GM19239 (cell line): ENCODE measurements around the gene EBLN2.
A peak's percentile ranks its signal among the peaks of the same experiment; 100 is the strongest.
"Not testable (repeated sequence)": the region's sequence is repeated elsewhere in the genome, so short reads cannot be mapped to it uniquely, and the experiment has no call there.

Source experiments
- DNase-seq: peaks from one replicate; pipeline ENCODE4 v3.0.0; 2011; ENCODE audit warnings: low spot score; ENCODE audit not compliant: insufficient read length
- FAIRE-seq: peaks from 2 replicates; lab custom pipeline; 2011; peaks lifted over from hg19 to GRCh38; lab: Jason Lieb, UNC

Gene EBLN2

GRCh38 chr3:73056014-73056844, 5.2 kb upstream of the EBLN2 start:
- DNase-seq (no peak), FAIRE-seq (peak; percentile 85)

DNA sequence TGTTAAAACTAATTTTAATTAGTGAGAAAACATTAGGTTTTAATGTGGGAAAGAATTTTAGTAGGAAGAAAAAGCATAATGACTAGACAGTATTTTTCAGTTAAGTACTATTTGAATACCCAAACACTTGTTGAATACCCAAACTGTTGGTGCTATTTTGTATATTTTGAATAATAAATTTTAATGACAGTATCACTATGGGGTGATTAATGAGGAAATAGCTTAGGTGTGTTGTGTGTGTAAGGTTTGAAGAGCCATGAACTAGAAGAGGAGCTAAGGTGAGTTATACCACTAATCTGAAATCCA, 4.7 kb upstream of the EBLN2 start:
- DNase-seq (no peak), FAIRE-seq (no peak)

GRCh38 chr3:73060302-73060723, 1.1 kb upstream of the EBLN2 start:
- no peak for DNase-seq
- no peak for FAIRE-seq

DNA sequence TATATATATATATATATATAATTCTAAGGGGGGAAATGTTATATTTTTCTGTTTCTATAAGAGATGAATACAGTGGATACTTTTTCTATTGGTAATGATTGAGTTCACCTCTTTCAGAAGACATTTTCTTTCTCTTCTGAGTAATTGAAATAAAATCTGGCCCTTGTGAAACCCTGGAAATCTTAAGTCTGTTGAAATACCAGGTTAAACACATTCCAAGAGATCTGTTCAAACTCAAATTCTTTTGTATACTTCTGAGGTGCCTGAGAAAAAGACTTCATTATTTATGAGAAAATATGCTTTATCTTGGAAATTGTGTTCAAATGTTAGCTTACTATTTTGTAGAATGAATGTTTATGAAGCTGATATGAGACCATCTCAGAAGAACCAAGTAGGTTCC, 4.8 kb downstream of the EBLN2 start:
- not testable (repeated sequence) for DNase-seq, FAIRE-seq

DNA sequence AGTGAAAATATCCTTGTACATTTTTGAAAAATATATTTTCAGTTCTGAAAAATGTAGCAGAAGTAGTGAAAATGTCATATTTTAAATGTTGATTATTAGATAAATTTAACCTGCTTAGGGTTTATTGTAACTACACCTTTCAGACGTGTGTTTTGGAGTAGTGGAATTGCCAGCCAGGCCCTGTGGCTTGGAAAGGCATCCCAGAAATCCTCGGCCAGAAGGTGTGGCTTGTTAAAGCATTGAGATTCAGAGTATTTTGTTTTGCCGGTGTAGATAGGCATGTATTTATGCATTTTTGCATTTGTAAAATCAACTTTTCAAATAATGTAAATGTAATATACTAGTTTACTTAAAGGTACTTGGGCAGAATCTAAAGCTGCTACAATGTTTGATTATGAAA, 7.0 kb downstream of the EBLN2 start:
- DNase-seq: no peak
- no peak for FAIRE-seq

GRCh38 chr3:73069187-73069586, 7.7 kb downstream of the EBLN2 start:
- no peak for DNase-seq
- FAIRE-seq: no peak

DNA sequence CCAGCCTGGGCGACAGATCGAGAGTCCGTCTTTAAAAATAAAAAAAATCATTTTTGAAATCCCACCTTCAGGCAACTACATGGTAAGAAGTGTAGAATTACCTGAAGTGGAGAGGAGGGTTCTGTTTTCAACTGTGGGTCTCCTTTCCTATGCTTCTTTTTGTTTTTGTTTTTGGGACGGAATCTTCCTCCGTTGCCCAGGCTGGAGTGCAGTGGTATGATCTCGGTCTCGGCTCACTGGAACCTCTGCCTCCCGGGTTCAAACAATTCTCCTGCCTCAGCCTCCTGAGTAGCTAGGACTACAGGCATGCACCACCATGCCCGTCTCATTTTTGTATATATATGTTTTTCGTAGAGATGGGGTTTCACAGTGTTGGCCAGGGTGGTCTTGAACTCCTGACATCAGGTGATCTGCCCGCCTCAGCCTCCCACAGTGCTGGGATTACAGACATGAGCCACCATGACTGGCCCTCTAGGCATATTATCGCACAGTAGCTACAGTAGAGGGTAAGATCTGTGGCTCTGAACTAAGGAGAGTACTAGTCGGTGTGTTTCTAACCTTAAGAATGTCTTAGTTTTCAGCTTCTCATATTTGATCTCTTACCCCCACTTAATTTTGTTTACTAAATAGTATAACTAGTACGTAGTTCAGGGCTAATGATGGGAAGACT, 8.5 kb downstream of the EBLN2 start:
- no peak for DNase-seq
- no peak for FAIRE-seq

DNA sequence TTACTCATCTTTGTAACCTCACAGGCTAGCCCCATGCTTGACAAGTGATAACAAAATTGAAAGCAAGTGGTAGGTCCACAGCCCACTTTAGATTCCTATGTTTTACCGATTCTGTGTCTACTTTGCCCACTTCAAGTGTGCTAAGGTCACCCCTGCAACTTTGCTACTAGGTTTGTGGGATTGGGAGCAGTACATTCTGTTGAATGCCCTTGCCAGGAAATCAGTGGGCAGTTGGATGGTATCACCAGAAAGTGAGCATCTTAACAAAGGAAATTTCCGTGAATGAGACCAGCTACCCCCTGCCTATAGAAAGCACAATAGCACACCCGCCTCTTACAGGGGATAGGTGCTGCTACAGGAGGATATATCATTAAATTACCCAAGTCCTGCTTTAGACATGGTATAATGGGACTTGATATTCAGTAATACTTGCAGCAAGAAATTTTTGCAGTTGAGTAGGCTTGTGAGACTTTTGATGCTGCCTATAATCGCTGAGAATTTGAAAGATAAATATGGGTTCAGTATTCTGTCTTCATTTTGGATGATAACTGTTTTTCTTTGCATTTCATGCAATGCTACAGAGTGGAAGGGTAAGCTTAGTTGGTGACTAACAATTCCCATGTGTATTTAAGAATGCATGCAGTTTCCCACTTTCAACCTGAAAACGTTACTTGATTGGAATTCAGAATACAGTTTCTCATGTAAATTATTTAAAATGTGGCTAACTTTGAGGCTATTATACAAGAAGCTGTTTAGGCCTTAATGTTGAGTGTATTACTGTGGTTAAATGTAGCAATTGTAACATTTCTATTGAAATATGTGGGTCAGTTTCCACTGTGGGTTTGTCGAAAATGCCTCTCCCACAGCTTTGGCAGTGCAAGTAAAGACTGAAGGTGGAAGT, 9.5 kb downstream of the EBLN2 start:
- no peak for DNase-seq
- peak; percentile 4 for FAIRE-seq

DNA sequence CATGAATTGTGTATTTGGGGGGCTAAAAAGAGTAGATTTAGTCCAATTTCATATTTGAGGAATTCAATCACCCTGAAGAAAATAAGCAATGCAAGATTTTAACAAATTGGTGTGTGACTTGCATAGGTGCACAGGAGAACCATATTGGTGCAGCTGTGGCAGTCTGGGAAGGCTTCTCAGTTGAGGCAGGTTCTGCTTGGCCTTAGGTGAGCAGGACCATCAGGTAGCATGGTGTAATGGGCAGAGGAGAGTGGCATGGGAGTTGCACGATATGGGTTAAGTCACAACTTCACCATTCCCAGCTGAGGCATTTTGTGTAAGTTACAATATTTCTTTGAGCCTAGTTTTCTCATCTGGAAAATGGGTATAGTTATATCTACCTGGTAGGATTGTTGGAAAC, 10.5 kb downstream of the EBLN2 start:
- DNase-seq: no peak
- no peak for FAIRE-seq

DNA sequence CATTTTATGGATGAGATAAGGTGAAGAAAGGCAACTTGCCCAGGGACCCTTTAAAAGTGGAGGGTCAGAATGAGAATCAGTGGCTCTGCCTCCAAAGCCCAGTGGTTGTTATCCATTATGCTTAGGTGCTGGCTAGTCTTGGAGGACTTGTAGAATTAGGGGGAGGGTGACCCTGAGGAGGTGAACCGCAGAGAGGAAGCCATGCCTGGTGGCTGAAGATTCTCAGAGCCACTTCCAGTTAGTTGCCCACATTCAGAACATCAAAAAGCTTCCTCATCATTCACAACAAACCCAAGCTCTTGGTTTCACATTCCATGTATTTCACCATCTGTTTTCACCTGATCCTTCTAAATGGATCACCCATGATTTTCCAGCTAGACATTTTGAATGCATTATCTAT, 11.2 kb downstream of the EBLN2 start:
- FAIRE-seq (no peak), DNase-seq (no peak)

- FAIRE-seq (no peak), DNase-seq (no peak)
Observed at GRCh38 chr3:73073091-73073707, 11.7 kb downstream of the EBLN2 start.

- no peak for DNase-seq
- no peak for FAIRE-seq
Observed at GRCh38 chr3:73074781-73075180, 13.3 kb downstream of the EBLN2 start.

GRCh38 chr3:73080216-73080966, 18.9 kb downstream of the EBLN2 start:
- no peak for FAIRE-seq
- no peak for DNase-seq

DNA sequence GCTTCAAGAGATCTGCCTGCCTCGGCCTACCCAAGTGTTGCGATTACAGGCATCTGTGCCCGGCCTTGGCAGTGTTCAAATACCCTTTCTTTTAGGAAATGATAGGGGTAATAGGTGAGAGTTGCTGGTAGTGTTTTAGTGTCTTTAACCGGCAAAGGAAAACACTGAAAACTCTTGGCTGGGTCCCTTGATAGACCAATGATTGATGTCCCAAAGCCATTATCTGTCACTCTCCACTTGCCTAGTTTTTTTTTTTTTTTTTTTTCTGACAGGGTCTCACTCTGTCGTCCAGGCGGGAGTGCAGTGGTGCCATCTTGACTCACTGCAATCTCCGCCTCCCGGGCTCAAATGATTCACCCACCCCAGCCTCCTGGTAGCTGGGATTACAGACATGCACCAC, 19.7 kb downstream of the EBLN2 start:
- DNase-seq (no peak), FAIRE-seq (no peak)

DNA sequence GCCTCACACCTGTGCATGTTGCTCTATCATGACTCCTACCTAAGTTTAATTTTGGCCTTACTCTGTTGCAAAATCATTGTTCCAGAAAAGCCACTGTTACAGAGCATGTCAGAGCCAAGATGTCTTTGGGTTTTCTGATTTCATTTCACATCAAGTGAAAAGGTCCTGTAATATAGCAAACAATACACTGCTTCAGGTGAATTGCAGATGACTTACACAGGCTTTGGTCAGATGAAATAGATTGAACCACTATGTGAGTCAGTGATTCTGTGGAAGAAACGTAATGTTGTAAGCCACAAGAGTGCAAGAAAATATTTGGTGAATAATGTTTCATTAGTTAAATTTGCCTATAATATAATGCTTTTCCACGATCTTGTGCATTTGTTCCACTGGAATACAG, 22.7 kb downstream of the EBLN2 start:
- no peak for FAIRE-seq
- no peak for DNase-seq

- DNase-seq (no peak), FAIRE-seq (peak; percentile 88)
Observed at GRCh38 chr3:73086071-73086494, 24.6 kb downstream of the EBLN2 start.

GRCh38 chr3:73094129-73094528, 32.7 kb downstream of the EBLN2 start:
- no peak for FAIRE-seq
- no peak for DNase-seq

GRCh38 chr3:73094951-73095350, 33.5 kb downstream of the EBLN2 start:
- no peak for DNase-seq
- no peak for FAIRE-seq

GRCh38 chr3:73096169-73096568, 34.7 kb downstream of the EBLN2 start:
- no peak for DNase-seq
- no peak for FAIRE-seq

DNA sequence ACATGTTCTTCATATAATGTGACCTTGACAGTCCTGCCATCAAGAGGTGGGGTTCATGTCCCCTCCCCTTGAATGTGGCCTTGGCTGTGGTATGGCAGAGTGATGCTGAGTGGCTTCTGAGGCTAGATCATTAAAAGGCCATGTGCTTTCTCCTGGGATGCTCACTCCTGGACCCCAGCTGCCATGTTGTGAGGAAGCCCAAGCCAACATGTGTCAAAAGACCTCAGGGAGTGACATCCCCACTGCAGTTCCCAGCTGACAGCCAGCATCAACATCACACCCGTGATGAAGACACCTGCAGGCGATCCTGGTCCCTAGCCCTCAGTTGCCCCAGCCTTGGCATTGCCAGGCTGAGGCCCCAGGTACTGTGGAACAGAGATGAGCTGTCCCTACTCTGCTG, 36.6 kb downstream of the EBLN2 start:
- FAIRE-seq (no peak), DNase-seq (no peak)
